ENCODE measurements around the gene ISM2.

Gene ISM2

DNA sequence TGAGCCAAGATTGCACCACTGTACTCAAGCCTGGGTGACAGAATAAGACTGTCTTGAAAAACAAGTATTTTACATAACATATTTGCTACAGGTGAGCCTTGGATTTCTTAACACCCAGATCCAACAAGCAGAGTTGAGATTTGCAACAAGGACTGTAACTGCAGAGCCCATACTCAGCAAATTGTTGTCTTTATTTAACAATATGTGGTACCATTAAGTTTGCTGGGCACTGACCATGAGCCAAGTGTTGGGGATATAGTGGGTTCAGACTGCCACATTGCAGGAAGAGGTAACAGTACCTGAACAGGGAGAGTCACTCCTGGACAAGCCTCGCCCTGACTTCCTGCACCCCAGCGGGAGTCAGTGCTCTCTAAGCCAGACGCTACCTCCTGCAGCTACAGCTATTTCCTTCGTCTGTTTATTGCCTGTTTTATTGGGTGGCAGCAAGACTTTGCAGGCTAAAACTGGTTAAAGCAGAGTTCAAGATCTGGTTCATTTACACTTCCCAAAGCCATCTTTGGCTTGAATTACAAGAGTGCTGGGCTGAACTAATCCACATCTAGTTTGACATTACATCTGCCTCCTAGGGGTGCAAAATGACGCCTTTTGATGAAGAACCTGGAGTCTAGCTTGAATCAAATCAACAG, 28.3 kb downstream of the ISM2 start:
- DNase-seq (ENCODE audit: insufficient read length, low spot score) = no peak
- no peak for FAIRE-seq

DNA sequence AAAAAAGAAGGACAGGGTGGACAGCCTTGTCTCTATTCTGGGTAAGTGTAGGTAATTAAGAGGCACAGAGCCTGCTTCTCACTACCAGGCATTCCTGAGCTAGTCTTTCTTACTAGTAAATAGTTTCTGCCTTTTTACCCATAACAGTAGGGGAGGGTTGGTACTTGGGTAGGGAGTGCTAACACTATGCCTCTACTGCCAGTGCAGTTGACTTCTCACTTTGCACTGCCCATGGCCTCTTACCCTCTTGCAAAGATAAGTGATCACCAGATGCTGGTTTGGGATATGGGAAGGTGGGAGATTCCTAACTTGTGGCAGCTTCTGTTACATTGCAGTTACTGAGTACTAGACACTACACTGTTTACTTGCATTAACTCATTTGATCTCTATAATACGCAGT, 29.1 kb downstream of the ISM2 start:
- DNase-seq (ENCODE audit: insufficient read length, low spot score) (no peak), FAIRE-seq (no peak)

DNA sequence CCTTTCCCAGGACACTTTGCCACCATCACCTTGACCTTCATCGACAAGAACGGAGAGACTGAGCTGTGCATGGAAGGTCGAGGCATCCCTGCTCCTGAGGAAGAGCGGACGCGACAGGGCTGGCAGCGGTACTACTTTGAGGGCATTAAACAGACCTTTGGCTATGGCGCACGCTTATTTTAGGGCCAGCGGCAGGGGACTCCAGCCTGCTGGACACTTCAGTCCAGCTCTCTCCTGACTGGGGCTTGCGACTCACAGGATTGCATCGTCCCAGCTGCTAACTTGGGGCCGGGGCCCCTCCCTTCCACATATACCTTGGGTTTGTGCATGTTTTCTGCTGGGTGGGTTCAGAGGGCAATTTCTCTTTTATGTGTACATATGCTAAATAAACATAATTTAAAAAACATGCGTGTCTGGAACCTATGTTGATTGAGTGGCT, 29.5 kb downstream of the ISM2 start:
- DNase-seq (ENCODE audit: insufficient read length, low spot score) (no peak), FAIRE-seq (no peak)

DNA sequence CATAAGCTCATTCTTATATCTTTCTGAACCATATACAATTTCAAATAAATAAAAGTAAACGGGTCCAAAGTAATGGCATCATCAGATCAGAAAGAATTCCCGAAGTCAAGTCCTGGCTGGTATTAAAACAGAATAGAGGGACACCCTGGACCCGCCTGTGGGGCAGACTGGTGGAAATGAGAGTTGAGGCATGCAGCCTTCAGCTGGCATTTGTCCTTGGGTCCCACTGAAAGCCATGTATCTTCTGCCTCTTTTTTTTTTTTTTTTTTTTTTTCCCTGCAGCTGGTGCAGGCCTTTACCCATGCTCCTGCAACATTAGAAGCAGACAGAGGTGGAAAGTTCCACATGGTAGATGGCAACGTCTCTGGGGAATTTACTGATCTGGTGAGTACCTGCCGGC, 30.8 kb downstream of the ISM2 start:
- FAIRE-seq = no peak
- DNase-seq (ENCODE audit: insufficient read length, low spot score) = no peak

DNA sequence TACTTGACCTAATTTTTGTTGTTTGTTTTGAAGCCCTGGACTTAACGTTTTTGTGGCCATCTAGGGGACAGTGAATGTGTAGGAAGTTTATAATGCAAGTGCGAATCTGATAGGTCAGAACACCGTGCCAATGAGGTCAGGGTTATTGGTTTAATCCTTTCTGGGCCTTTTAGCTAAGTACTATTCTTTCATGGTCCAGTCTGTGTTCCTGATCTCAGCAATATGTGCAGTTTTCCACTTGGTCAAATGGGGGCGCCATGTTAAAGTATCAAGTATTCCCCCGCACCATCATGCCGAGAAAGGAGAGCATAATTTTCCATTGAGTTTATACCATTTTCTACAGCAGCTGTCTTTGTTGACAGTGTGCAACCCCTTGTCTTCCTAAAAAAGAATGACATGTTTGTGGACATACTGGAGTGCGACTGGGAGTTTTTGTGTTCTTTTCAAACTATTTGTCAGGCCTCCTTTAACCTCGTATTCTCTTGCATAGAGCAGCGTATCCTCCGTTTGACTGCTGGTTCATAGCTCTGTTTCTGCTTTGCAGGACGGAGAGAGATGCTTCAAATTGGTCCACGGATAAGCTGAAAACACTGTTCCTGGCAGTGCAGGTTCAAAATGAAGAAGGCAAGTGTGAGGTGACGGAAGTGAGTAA, 39.4 kb downstream of the ISM2 start:
- DNase-seq (ENCODE audit: insufficient read length, low spot score) (no peak), FAIRE-seq (no peak)

DNA sequence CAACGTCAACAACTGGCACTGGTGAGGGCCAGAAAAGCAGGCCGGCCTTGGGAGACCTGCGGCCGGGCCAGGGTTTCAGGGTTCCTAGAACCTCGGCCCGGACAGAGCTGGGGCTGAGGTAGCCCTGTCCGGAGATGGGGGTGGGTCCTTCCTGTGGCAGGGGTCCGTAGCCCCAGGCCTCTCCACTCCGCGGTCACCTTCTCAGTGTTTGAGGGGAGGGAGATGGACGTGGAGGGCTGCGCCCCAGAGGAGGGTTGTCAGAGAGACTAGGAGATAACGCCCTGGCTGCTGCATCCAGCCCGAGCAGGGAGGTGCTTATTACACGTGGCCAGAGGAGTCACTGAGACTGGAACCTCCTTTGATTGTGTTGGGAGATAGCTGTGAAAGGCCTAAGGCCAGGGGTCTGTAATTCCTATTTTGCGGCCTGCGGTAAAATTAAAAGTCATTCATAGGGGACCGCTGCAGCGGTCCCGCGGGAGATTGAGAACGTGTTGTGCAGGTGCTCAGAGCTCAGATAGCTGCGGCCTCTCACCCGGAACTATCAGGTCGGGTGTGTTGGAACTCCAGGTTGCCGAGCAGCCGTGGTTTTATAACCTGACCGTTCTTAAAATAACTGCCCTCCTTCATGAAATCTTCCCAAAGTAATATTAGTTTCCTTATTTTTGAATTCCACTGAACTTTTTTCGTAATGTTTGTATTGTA, 40.2 kb downstream of the ISM2 start:
- FAIRE-seq (peak; percentile 44), DNase-seq (ENCODE audit: insufficient read length, low spot score) (no peak)

DNA sequence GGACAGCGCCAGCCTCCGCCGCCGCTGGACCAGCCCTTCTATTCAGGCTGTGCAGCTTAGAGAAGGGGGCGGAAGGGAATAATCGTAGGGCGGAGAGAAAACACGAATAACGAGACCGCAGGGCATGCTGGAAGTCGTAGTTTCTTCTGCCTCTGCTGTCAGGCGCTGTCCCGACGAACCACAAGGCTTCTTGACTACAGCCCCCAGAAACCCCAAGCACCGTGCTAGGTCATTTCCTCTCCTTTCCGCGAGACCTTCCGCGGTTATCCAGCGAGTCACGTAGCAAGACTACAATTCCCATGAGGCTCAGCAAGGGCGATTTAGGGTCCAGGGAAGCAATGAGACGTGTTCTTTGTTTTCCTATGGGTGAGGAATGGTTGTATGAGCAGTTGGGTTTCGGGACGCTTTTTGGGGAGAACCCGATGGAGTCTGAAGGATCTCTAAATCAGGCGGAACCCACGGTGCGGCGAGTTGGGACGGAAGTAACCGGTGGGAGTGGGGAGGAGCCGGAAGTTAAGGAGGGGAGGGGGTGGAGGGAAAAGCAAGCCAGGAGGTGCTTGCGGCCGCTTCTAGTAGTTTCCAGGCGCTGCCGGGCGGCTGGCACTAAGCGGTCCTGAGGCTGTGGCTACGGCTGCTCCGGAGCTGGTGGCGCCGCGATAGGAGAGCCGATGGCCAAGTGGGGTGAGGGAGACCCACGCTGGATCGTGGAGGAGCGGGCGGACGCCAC, 40.9 kb downstream of the ISM2 start, which contains the start of the genes AHSA1 and VIPAS39:
TSS of gene AHSA1 (plus strand) at position 572 of the 727 bp plus-strand sequence. CDS start at position 669, 97 bp downstream.
TSS of gene VIPAS39 (minus strand) at position 80 of the 727 bp plus-strand sequence. CDS start 3,499 bp downstream, outside the sequence.
- DNase-seq (ENCODE audit: insufficient read length, low spot score) (peak; percentile 85), FAIRE-seq (peak; percentile 95)

DNA sequence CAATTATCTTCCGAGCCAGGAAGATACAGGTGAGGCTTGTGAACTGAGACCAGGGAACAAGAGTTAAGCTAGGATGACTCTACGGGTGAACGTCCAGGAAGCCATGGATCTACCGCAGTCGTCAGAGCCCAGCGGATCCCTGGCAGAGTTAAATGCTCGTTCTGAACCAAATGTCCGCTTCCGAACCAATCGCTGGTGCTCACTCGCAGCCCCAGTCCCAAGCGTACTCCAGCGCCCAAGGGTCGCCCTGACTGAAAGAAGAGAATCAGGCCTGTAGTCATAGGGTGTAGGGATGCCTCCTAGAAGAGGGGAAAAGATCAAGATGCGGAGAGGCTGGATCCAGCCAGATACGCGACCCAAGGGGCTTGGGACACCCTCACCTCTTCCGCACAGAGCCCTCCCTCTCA, 41.5 kb downstream of the ISM2 start:
- DNase-seq (ENCODE audit: insufficient read length, low spot score) (no peak), FAIRE-seq (no peak)

DNA sequence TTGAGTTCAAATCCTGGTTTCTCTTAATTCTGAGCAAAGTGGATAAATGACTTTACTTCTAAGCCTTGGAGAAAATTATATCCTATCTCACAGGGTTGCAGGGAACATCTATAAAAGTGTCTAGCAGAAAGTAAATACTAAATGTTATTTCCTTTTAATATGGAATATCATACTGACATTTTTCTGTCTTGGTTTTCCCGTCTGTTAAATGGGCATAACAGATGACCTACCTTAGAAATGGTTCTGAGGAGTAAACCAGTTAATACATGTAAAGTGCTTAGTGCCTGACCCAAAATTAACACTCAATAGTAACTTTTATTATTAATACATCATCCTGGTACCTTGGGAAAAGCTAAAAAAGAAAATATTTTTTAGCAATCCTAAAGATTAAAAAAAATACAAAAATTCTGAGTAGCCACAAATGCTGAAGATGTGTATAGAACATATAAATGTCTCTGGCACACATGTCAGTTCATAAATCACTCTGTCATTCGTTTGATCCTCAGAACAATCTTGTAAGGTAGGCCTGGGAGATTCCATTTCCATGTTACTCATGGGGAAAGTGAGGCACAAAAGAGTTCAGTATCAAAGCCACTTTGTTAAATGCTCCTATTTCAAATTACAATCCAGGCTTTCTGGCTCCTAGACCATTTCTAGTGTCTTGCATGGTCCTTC, 42.5 kb downstream of the ISM2 start:
- DNase-seq (ENCODE audit: insufficient read length, low spot score) (no peak), FAIRE-seq (no peak)

DNA sequence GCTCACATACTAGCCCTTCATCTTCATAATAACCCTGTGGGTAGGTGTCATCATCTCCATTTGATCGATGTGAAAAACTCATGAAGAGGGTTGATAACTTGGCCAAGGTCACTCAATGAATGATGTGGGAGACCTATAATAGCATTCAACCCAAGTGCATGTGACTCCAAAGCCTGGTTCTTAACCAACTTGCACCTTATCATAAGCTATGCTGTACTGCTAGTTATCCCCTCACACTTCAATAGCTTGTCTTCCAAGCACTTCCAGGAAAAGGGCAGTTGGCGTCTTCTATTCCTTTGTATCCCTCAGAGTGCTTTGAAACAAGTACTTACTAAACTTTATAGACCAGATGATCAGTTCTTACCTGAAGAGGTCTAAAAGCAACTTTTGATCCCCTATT, 56.4 kb downstream of the ISM2 start:
- FAIRE-seq = no peak

DNA sequence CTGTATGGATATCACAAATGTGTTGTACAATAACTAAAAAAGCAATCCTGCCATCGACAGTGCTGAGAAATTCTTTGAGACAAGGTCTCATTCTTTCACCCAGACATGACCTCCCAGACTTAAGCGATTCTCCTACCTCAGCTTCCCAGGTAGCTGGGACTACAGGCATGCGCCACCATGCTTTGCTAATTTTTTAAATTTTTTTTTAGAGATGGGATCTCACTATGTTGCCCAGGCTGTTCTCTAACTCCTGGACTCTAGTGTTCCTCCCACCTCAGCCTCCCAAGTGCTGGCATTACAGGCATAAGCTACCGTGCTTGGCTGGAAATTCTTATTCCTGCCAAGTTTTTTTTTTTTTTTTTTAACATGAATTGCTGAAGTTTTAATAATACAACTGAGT, 58.8 kb downstream of the ISM2 start:
- DNase-seq (ENCODE audit: insufficient read length, low spot score) (no peak), FAIRE-seq (no peak)

More for the DNA sequence above, 56.4 kb downstream of the ISM2 start:
- DNase-seq (ENCODE audit: insufficient read length, low spot score) = no peak

DNA sequence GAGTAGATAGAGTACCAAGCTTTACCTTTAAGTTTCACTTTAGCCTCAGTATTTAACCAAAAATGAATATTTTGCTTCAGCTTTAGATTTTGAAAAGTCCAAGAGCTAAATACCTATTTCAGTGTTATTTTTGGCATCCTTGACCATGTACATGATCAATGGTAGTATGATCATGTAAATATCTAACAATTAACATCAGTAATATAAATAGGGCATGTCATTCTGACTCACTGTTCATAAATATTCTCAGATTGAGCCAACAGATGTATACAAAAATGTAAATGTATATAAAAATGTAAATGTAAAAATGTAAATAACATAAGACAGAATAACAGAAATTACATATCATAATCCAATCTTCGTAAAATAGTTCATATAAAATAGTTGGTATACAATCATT, 60.0 kb downstream of the ISM2 start:
- DNase-seq (ENCODE audit: insufficient read length, low spot score) (no peak), FAIRE-seq (no peak)

DNA sequence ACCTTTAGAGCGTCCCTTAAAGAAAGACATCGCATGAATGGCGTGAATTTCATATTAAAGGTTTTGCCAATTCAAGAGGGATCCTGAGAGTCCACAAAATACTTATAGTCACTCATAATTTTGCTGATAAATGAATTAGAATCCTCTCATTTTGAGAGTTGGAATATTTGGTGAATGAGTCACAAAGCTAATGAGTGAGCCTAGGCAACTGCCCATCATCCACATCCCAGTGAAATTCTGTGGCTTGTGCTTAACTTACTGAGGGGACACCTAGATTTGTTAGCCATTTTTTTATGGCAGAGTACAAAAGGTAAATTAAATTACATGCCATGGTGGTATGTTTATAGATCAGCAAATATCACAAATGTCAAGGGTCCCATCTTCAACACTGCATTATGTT, 62.6 kb downstream of the ISM2 start:
- no peak for FAIRE-seq
- no peak for DNase-seq (ENCODE audit: insufficient read length, low spot score)

DNA sequence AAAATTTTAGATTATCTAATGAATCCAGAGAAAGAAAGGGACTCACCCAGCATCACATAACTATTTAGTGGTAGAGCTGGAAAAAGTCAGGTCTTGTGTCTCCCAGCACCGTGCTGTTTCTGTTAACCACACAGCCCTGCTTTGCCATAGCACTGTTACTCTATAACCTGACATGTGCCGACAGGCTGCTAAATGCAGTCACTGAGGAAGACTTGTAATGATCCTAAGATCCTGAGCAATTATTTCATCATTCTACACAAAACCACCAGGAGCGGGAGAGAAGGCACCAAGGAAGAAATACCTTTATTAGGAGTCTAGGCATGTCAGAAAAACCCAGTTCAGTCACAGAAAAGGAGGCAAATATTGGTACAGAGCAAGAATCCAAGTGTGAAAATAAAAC, 72.2 kb downstream of the ISM2 start:
- DNase-seq (ENCODE audit: insufficient read length, low spot score) = no peak
- no peak for FAIRE-seq

DNA sequence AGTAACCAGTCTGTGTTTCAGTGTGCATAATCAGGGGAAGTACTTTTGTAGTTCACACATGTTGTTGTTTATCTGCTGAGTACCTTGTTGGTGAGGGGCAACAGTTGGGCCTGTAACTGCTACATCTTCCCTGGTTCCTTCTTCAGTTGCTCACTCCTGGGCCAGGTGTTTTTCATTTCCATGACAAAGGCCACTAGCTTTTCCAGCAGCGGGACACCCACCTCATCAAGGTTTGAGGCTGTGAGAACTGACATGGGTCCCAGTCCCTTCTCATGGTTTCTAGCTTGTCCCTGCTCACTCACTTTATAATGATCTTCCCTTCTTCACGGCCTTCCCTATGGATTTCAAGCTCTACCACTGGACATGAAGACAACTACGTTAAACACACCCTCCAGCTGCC, 73.8 kb downstream of the ISM2 start:
- DNase-seq (ENCODE audit: insufficient read length, low spot score) (no peak), FAIRE-seq (no peak)
